Stimulated activated CD8-positive, alpha-beta memory T cell treated with anti-CD3 and anti-CD28 coated beads, Interleukin-7, amount 100 ng/mL, for 1 hour (primary cell): Measurements from ENCODE around the gene GTF2F1.
"Not testable (repeated sequence)": the region's sequence is repeated elsewhere in the genome, so short reads cannot be mapped to it uniquely, and the experiment has no call there.

ENCODE experiments used
- DNase-seq, 2 donors: peaks; one replicate each; pipeline ENCODE4 v3.0.0-alpha.2; 2020; ENCODE audit warnings: low read depth in 2 of 2

GTF2F1 gene

GRCh38 chr19:6357174-6357573 is 35.8 kb downstream of the GTF2F1 start:
- no peak for DNase-seq

- DNase-seq, result not testable (repeated sequence)
Measured at GRCh38 chr19:6355321-6356040, 37.5 kb downstream of the GTF2F1 start.

- no peak for DNase-seq
Measured at GRCh38 chr19:6354098-6354674, 38.8 kb downstream of the GTF2F1 start.

- DNase-seq, result no peak
Measured at GRCh38 chr19:6352381-6353165, 40.4 kb downstream of the GTF2F1 start.

GRCh38 chr19:6350688-6351087 is 42.3 kb downstream of the GTF2F1 start:
- no peak for DNase-seq

GRCh38 chr19:6349271-6349670 is 43.7 kb downstream of the GTF2F1 start:
- DNase-seq, result not testable (repeated sequence)

- no peak for DNase-seq
Measured at GRCh38 chr19:6343462-6343861, 49.5 kb downstream of the GTF2F1 start.

- DNase-seq, result no peak
Measured at GRCh38 chr19:6340493-6341201, 52.3 kb downstream of the GTF2F1 start.

GRCh38 chr19:6334490-6335285 is 58.3 kb downstream of the GTF2F1 start:
- DNase-seq, result no peak

- no peak for DNase-seq
Measured at GRCh38 chr19:6333439-6333838, 59.5 kb downstream of the GTF2F1 start, which contains the start of gene ACER1. TSS of gene ACER1 (minus strand) at chr19:6333612. CDS start at chr19:6333551, 61 bp downstream.
